K562 (cell line): ENCODE data around the gene FBXL3. TPM values are rescaled to one million over a fixed set of nuclear protein-coding genes. Genes with fewer than 3 reads are reported as not detected.

Experiments used
- ATAC-seq: fragments of 200-7000 bp; cut with Tn5 transposase; 3 replicates; pipeline ENCODE4 v1.9.1; 2020; ENCODE audit warnings: moderate library complexity
- BruUV-seq: library from RNA; stranded (reverse); fragments of 400-500 nt; replicated peaks from 2 replicates; lab custom pipeline; 2021; lab: Mats Ljungman, UMichigan
- CTCF ChIA-PET: fragments of 300-600 bp; formaldehyde crosslinking; extraction: SDS; loops from one replicate; lab custom pipeline; 2021; ENCODE audit warnings: low intra/inter-chr PET ratio; lab: Yijun Ruan, JAX
- POLR2A ChIA-PET: fragments of 300-600, 350-650 bp; sonication (Branson Sonifier 250); formaldehyde crosslinking; extraction: SDS; loops from one replicate; lab custom pipeline; 2021; ENCODE audit warnings: antibody characterized with exemption, inconsistent platforms; lab: Yijun Ruan, JAX
- DNase-seq, 4 experiments: peaks; one replicate each; pipeline versions ENCODE4 v3.0.0 to v3.0.0-alpha.2; 2011 to 2018; ENCODE audit warnings: low spot score in 3 of 4, mixed read lengths in 3 of 4; ENCODE audit errors: extremely low read depth in 1 of 4
- FAIRE-seq: peaks from 2 replicates; lab custom pipeline; 2011; peaks lifted over from hg19 to GRCh38; lab: Jason Lieb, UNC
- H2AFZ ChIP-seq: 2 replicates; pipeline ENCODE4 v1.6.0; 2011; ENCODE audit warnings: low read depth, low read length, control low read depth, inconsistent platforms
- H3K27ac ChIP-seq: fragments of 200-600 bp; 3 replicates; pipeline ENCODE4 v1.8.0; 2011; ENCODE audit warnings: low read depth, mild to moderate bottlenecking, control low read depth, inconsistent platforms, low read length, moderate library complexity, mixed read lengths; ENCODE audit errors: extremely low read depth
- H3K27me3 ChIP-seq, 2 experiments: fragments of 300-600 bp in 1 of 2; 2 replicates in 1 of 2; 3 replicates in 1 of 2; pipeline versions ENCODE4 v1.6.0 to v1.8.0; 2011; ENCODE audit warnings: inconsistent platforms in 2 of 2, low read length in 2 of 2, mild to moderate bottlenecking in 1 of 2, mixed read lengths in 1 of 2, moderate library complexity in 1 of 2; ENCODE audit not compliant: control insufficient read depth in 2 of 2, insufficient read depth in 2 of 2
- H3K36me3 ChIP-seq: fragments of 300-600 bp; 3 replicates; pipeline ENCODE4 v1.8.0; 2011; ENCODE audit warnings: mild to moderate bottlenecking, low read length, inconsistent platforms; ENCODE audit not compliant: control insufficient read depth, insufficient read depth
- H3K4me1 ChIP-seq, 2 experiments: fragments of 200-600 bp in 1 of 2; replicated peaks in 1 of 2; 2 replicates in 1 of 2; 3 replicates in 1 of 2; pipeline versions ENCODE4 v1.5.1 to v1.8.0; 2011; ENCODE audit warnings: inconsistent platforms in 2 of 2, low read length in 2 of 2, mild to moderate bottlenecking in 1 of 2, mixed read lengths in 1 of 2, moderate library complexity in 1 of 2; ENCODE audit not compliant: control insufficient read depth in 2 of 2, insufficient read depth in 2 of 2
- H3K4me2 ChIP-seq: 2 replicates; pipeline ENCODE4 v1.6.1; 2011; ENCODE audit warnings: low read length, control low read depth, inconsistent platforms, mixed read lengths; ENCODE audit not compliant: insufficient read depth
- H3K4me3 ChIP-seq: fragments of 200-600 bp; sonication (generic), shearing (Covaris generic); 2 replicates; pipeline ENCODE4 v1.5.1; 2016; ENCODE audit warnings: control low read depth, inconsistent platforms
- H3K79me2 ChIP-seq: fragments of 200-600 bp; 3 replicates; pipeline ENCODE4 v1.8.0; 2011; ENCODE audit warnings: low read length, inconsistent platforms; ENCODE audit not compliant: control insufficient read depth, insufficient read depth
- H3K9ac ChIP-seq, 2 experiments: 2 replicates each; pipeline versions ENCODE4 v1.6.0 to v1.6.1; 2011; ENCODE audit warnings: low read depth in 2 of 2, low read length in 2 of 2, control low read depth in 1 of 2, inconsistent platforms in 1 of 2, mild to moderate bottlenecking in 1 of 2, mixed read lengths in 1 of 2; ENCODE audit not compliant: insufficient read depth in 1 of 2
- H3K9me1 ChIP-seq: one replicate; pipeline ENCODE4 v1.6.0; 2011; ENCODE audit warnings: inconsistent platforms, mild to moderate bottlenecking, low read length, moderate library complexity; ENCODE audit not compliant: control insufficient read depth, insufficient read depth
- H3K9me3 ChIP-seq: replicated peaks from 2 replicates; pipeline ENCODE4 v1.5.1; 2011; ENCODE audit warnings: low read depth, low read length, inconsistent platforms; ENCODE audit not compliant: control insufficient read depth, insufficient read depth
- H4K20me1 ChIP-seq: replicated peaks from 2 replicates; pipeline ENCODE4 v1.6.1; 2011; ENCODE audit warnings: low read length, inconsistent platforms, mixed read lengths; ENCODE audit not compliant: control insufficient read depth, insufficient read depth
- BACH1 ChIP-seq: fragments of 200-800 bp; sonication (Bioruptor generic); IDR thresholded peaks from 2 replicates; pipeline ENCODE4 v1.6.1; 2016; ENCODE audit warnings: missing genetic modification characterization, missing compliant biosample characterization
- CHD7 ChIP-seq: fragments of 200-600 bp; sonication (generic); IDR thresholded peaks from one replicate; pipeline ENCODE4 v1.6.1; 2012; ENCODE audit warnings: mild to moderate bottlenecking, low read depth, low read length, inconsistent platforms
- IFI16 ChIP-seq: fragments of 250-450 bp; sonication (Bioruptor Pico); IDR thresholded peaks from 2 replicates; pipeline ENCODE4 v2.1.2; 2022; ENCODE audit warnings: mild to moderate bottlenecking, inconsistent platforms
- LCOR ChIP-seq: sonication (generic); formaldehyde crosslinking; IDR thresholded peaks from 2 replicates; pipeline ENCODE4 v1.8.0; 2022; ENCODE audit warnings: mild to moderate bottlenecking, missing genetic modification reagents
- PHF20 ChIP-seq: fragments of 450-650 bp; IDR thresholded peaks from 2 replicates; pipeline ENCODE4 v1.6.1; 2018; ENCODE audit not compliant: partially characterized antibody
- ZNF764 ChIP-seq: fragments of 250-450 bp; sonication (Bioruptor Pico); IDR thresholded peaks from 2 replicates; pipeline ENCODE4 v1.4.0; 2020; ENCODE audit warnings: low read depth, mild to moderate bottlenecking, moderate library complexity
- WGBS: fragments of 100-300 bp; shearing (Covaris generic); methylation state at CpG from one replicate; pipeline ENCODE4 v1.1.6; 2016; ENCODE audit warnings: low coverage, mixed read lengths; ENCODE audit not compliant: insufficient coverage; ENCODE audit errors: missing lambda C conversion rate; 5-methylcytosine and 5-hydroxymethylcytosine counted together
- in situ Hi-C: fragments of 300-500 bp; cut with MboI; formaldehyde crosslinking; loops from 4 replicates; pipeline ENCODE4 v1.15.0; 2018; ENCODE audit warnings: inconsistent platforms, mixed read lengths
- intact Hi-C: fragments of 100-400 bp; cut with micrococcal nuclease; formaldehyde crosslinking; loops from 2 replicates; pipeline ENCODE4 v1.14.2; 2022
- polyA plus RNA-seq, 8 experiments: library from polyadenylated mRNA; depleted of rRNA in 4 of 8; stranded (reverse) in 5 of 8; unstranded in 3 of 8; fragments of >200 nt; fragmentation: Nextera tagmentation in 2 of 8; fragmentation: Illumina TruSeq in 1 of 8; extraction: Ambion mirVana in 2 of 8; extraction: Trizol in 1 of 8; gene quantifications; 2 replicates each; pipeline versions ENCODE4 v1.2.1 to v1.2.3, GENCODE V29; 2011 to 2014; ENCODE audit warnings: inconsistent platforms in 1 of 8, missing spikeins in 1 of 8
- total RNA-seq, 7 experiments: library from RNA; depleted of rRNA in 6 of 7; stranded (reverse); fragments of >200 nt in 6 of 7; fragmentation: Illumina TruSeq in 2 of 7; extraction: Trizol in 2 of 7; gene quantifications; 2 replicates each; pipeline versions ENCODE4 v1.2.1 to v1.2.3, GENCODE V29; 2011 to 2021; ENCODE audit warnings: low replicate concordance in 1 of 7

FBXL3 gene
- total and polyA plus RNA-seq, 9 of the 15 experiments (the other 6 are each of a cell fraction or from before 2014, with no cell fraction given), result 3.8 to 16.4 (median 12.6) TPM

GRCh38 chr13:77001540-77001939, 25.4 kb downstream of the FBXL3 start:
- Histone ChIP-seq H3K27ac (no peak overlapping the region), H3K4me1 (no peaks in the 10 kb centered on the region), H3K9ac (no peak overlapping the region), H2AFZ (no peak overlapping the region), H3K79me2 (no peaks in the 10 kb centered on the region; the same call in 2 of the 3 replicates), H3K4me2 (no peak overlapping the region), H3K9me1 (no peaks in the 10 kb centered on the region), H4K20me1 (no peaks in the 10 kb centered on the region), H3K36me3 (peaks cover 49% of the 10 kb centered on the region), H3K27me3 (no peaks in the 10 kb centered on the region), H3K9me3 (no peaks in the 10 kb centered on the region), H3K4me3 (no peak overlapping the region)
- CTCF ChIA-PET, result no interaction called here
- ATAC-seq (no peak), FAIRE-seq (peak; percentile 6), DNase-seq (no peak)
- 74% methylated on average over 4 of the region's 4 CpGs for WGBS
- in situ Hi-C loops, result no loop called here
- TF ChIP-seq BACH1 (tag), result no peak
- no peak for TF ChIP-seq CHD7
- TF ChIP-seq LCOR (CRISPR knock-in tag), result no peak
- TF ChIP-seq IFI16 (CRISPR knock-in tag), result no peak
- TF ChIP-seq ZNF764 (CRISPR knock-in tag), result no peak
- no peak for TF ChIP-seq PHF20
- intact Hi-C loops, result loop anchor here (5.0 kb wide), 1 partner anchor 476 kb away; no protein-coding TSS in a partner anchor
- POLR2A ChIA-PET, result interaction anchor here (1.2 to 2.2 kb wide), 3 partner anchors 9 to 15 kb away, joined by 3 to 9 read pairs (median 5); no protein-coding TSS in a partner anchor
- BruUV-seq, result no TSS peak
